ENCODE measurements around the gene CCSER1.

The CCSER1 gene

GRCh38 chr4:90580326-90580725 is 453.1 kb downstream of the CCSER1 start:
- Histone ChIP-seq H3K9me3 (ENCODE audit: control insufficient read depth, low read depth, low read length) (no peaks in the 10 kb centered on the region), H3K4me3 (ENCODE audit: low read length) (no peak overlapping the region), H3K36me3 (ENCODE audit: control insufficient read depth, low read depth, low read length) (no peaks in the 10 kb centered on the region), H3K9ac (ENCODE audit: low read length) (no peak overlapping the region), H3K27ac (ENCODE audit: low read length) (no peak overlapping the region), H3K27me3 (ENCODE audit: control insufficient read depth, insufficient read depth, low read length) (no peaks in the 10 kb centered on the region), H3K4me1 (ENCODE audit: control insufficient read depth, low read depth, low read length) (peaks cover 22% of the 10 kb centered on the region)

DNA sequence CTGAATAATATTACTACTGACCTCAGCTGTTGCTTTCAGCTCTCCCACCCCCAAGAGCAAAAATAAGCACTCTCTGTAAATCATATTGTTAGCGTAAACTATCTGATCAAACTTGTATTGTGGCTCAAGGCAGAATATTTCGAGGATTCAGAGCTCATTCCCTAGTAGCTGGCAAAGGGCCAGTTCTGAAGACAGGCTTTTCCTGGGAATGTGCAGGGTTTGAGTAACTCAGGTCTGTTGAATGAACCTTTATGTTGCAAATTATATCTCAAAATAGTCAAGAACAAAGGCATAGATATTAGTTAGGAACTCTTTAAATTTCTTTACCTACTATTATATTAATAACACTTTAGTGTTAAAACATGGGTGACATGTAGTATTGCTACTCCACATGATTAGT is 454.9 kb downstream of the CCSER1 start:
- H3K4me1 ChIP-seq (ENCODE audit: control insufficient read depth, low read depth, low read length) = peaks cover 22% of the 10 kb centered on the region
- H3K27me3 ChIP-seq (ENCODE audit: control insufficient read depth, insufficient read depth, low read length) = no peaks in the 10 kb centered on the region
- no peaks in the 10 kb centered on the region for H3K9me3 ChIP-seq (ENCODE audit: control insufficient read depth, low read depth, low read length)
- no peak overlapping the region for H3K27ac ChIP-seq (ENCODE audit: low read length)
- H3K4me3 ChIP-seq (ENCODE audit: low read length) = no peak overlapping the region
- no peaks in the 10 kb centered on the region for H3K36me3 ChIP-seq (ENCODE audit: control insufficient read depth, low read depth, low read length)
- H3K9ac ChIP-seq (ENCODE audit: low read length) = no peak overlapping the region

DNA sequence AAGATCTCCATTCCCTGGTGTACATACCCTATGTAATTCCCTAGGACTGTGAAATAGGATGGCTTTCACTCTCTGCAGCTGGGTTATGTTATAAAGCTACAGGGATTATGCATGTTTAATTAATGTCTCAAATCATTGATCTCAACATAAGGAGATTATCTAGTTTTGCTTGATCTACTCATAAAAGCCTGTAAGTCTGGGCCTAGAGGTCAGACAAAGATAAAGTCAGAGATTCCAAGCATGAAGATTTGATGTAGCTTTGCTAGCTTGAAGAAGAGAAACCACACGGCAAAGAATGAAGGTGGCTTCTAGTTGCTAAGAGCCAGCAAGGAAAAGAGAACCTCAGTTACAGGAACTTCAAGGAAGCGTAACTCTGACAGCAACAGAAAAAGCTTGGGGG is 456.9 kb downstream of the CCSER1 start:
- Histone ChIP-seq H3K27ac (ENCODE audit: low read length) (no peak overlapping the region), H3K4me3 (ENCODE audit: low read length) (no peak overlapping the region), H3K9me3 (ENCODE audit: control insufficient read depth, low read depth, low read length) (no peaks in the 10 kb centered on the region), H3K9ac (ENCODE audit: low read length) (no peak overlapping the region), H3K27me3 (ENCODE audit: control insufficient read depth, insufficient read depth, low read length) (no peaks in the 10 kb centered on the region), H3K36me3 (ENCODE audit: control insufficient read depth, low read depth, low read length) (no peaks in the 10 kb centered on the region), H3K4me1 (ENCODE audit: control insufficient read depth, low read depth, low read length) (peaks cover 22% of the 10 kb centered on the region)

GRCh38 chr4:90585961-90586360 is 458.8 kb downstream of the CCSER1 start:
- H3K9ac ChIP-seq (ENCODE audit: low read length) = no peak overlapping the region
- no peaks in the 10 kb centered on the region for H3K27me3 ChIP-seq (ENCODE audit: control insufficient read depth, insufficient read depth, low read length)
- no peaks in the 10 kb centered on the region for H3K36me3 ChIP-seq (ENCODE audit: control insufficient read depth, low read depth, low read length)
- H3K4me3 ChIP-seq (ENCODE audit: low read length) = no peak overlapping the region
- no peak overlapping the region for H3K27ac ChIP-seq (ENCODE audit: low read length)
- peaks cover 11% of the 10 kb centered on the region for H3K4me1 ChIP-seq (ENCODE audit: control insufficient read depth, low read depth, low read length)
- H3K9me3 ChIP-seq (ENCODE audit: control insufficient read depth, low read depth, low read length) = no peaks in the 10 kb centered on the region

- H3K9me3 ChIP-seq (ENCODE audit: control insufficient read depth, low read depth, low read length) = no peaks in the 10 kb centered on the region
These were observed 459.6 kb downstream of the CCSER1 start for GRCh38 chr4:90586799-90587198.

GRCh38 chr4:90597927-90598326 is 470.7 kb downstream of the CCSER1 start:
- no peaks in the 10 kb centered on the region for H3K36me3 ChIP-seq (ENCODE audit: control insufficient read depth, low read depth, low read length)

More at GRCh38 chr4:90586799-90587198, 459.6 kb downstream of the CCSER1 start:
- H3K36me3 ChIP-seq (ENCODE audit: control insufficient read depth, low read depth, low read length) = no peaks in the 10 kb centered on the region
- H3K27me3 ChIP-seq (ENCODE audit: control insufficient read depth, insufficient read depth, low read length) = no peaks in the 10 kb centered on the region
- H3K9ac ChIP-seq (ENCODE audit: low read length) = no peak overlapping the region
- H3K4me3 ChIP-seq (ENCODE audit: low read length) = no peak overlapping the region
- peaks cover 7% of the 10 kb centered on the region for H3K4me1 ChIP-seq (ENCODE audit: control insufficient read depth, low read depth, low read length)
- H3K27ac ChIP-seq (ENCODE audit: low read length) = no peak overlapping the region

GRCh38 chr4:90598741-90599140 is 471.5 kb downstream of the CCSER1 start:
- H3K4me3 ChIP-seq (ENCODE audit: low read length) = no peak overlapping the region
- no peak overlapping the region for H3K27ac ChIP-seq (ENCODE audit: low read length)
- H3K36me3 ChIP-seq (ENCODE audit: control insufficient read depth, low read depth, low read length) = no peaks in the 10 kb centered on the region
- H3K27me3 ChIP-seq (ENCODE audit: control insufficient read depth, insufficient read depth, low read length) = no peaks in the 10 kb centered on the region
- H3K9ac ChIP-seq (ENCODE audit: low read length) = no peak overlapping the region
- no peaks in the 10 kb centered on the region for H3K4me1 ChIP-seq (ENCODE audit: control insufficient read depth, low read depth, low read length)
- H3K9me3 ChIP-seq (ENCODE audit: control insufficient read depth, low read depth, low read length) = no peaks in the 10 kb centered on the region

More at GRCh38 chr4:90597927-90598326, 470.7 kb downstream of the CCSER1 start:
- Histone ChIP-seq H3K4me1 (ENCODE audit: control insufficient read depth, low read depth, low read length) (no peaks in the 10 kb centered on the region), H3K9me3 (ENCODE audit: control insufficient read depth, low read depth, low read length) (no peaks in the 10 kb centered on the region), H3K27me3 (ENCODE audit: control insufficient read depth, insufficient read depth, low read length) (no peaks in the 10 kb centered on the region), H3K4me3 (ENCODE audit: low read length) (no peak overlapping the region), H3K9ac (ENCODE audit: low read length) (no peak overlapping the region), H3K27ac (ENCODE audit: low read length) (no peak overlapping the region)

DNA sequence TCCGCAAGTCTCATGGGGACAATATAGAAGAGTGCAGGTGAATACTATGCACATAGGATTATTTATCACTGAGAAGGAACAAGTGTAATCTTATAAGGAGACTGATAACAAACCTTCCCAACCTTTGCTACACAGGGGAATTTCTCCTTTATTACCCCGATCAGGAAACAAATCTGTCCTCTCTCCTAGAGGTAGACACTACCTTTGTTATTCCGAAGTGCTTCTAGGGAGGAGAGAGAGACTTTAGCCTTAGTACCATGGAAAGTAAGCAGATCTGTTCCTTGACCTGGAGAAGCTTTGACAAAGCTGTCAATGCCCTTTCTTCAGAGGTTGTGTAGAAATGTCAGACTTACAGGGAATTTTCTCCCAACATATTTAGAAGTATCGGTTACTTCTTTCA is 475.5 kb downstream of the CCSER1 start:
- H3K36me3 ChIP-seq (ENCODE audit: control insufficient read depth, low read depth, low read length) = no peaks in the 10 kb centered on the region
- no peak overlapping the region for H3K27ac ChIP-seq (ENCODE audit: low read length)
- H3K4me3 ChIP-seq (ENCODE audit: low read length) = no peak overlapping the region
- no peaks in the 10 kb centered on the region for H3K9me3 ChIP-seq (ENCODE audit: control insufficient read depth, low read depth, low read length)
- no peak overlapping the region for H3K9ac ChIP-seq (ENCODE audit: low read length)
- H3K4me1 ChIP-seq (ENCODE audit: control insufficient read depth, low read depth, low read length) = no peaks in the 10 kb centered on the region
- H3K27me3 ChIP-seq (ENCODE audit: control insufficient read depth, insufficient read depth, low read length) = no peaks in the 10 kb centered on the region

DNA sequence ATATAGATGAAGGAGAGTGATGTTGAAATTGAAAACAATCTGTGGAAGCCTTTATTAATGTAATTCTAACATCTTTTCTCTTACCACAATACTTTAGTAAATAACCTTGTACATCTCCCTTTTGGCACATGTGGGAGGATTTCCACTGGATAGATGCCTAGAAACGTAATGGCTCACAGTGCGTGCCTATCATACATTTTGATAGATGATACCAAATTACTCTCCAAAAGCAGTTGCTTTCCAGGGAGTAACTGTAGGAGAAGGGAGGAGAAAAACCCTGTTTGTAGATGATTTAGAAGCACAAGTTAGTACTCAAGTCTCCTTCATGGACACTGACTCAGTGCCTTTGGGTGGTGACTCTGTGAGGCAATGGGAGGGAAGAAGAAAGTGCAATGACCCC is 476.3 kb downstream of the CCSER1 start:
- Histone ChIP-seq H3K4me3 (ENCODE audit: low read length) (no peak overlapping the region), H3K9ac (ENCODE audit: low read length) (no peak overlapping the region), H3K9me3 (ENCODE audit: control insufficient read depth, low read depth, low read length) (no peaks in the 10 kb centered on the region)

GRCh38 chr4:90606781-90607180 is 479.6 kb downstream of the CCSER1 start:
- no peaks in the 10 kb centered on the region for H3K9me3 ChIP-seq (ENCODE audit: control insufficient read depth, low read depth, low read length)
- no peak overlapping the region for H3K4me3 ChIP-seq (ENCODE audit: low read length)
- H3K36me3 ChIP-seq (ENCODE audit: control insufficient read depth, low read depth, low read length) = no peaks in the 10 kb centered on the region
- no peaks in the 10 kb centered on the region for H3K4me1 ChIP-seq (ENCODE audit: control insufficient read depth, low read depth, low read length)
- no peak overlapping the region for H3K27ac ChIP-seq (ENCODE audit: low read length)
- no peaks in the 10 kb centered on the region for H3K27me3 ChIP-seq (ENCODE audit: control insufficient read depth, insufficient read depth, low read length)
- H3K9ac ChIP-seq (ENCODE audit: low read length) = no peak overlapping the region

More for the DNA sequence above, 476.3 kb downstream of the CCSER1 start:
- H3K27ac ChIP-seq (ENCODE audit: low read length) = no peak overlapping the region
- no peaks in the 10 kb centered on the region for H3K36me3 ChIP-seq (ENCODE audit: control insufficient read depth, low read depth, low read length)
- H3K4me1 ChIP-seq (ENCODE audit: control insufficient read depth, low read depth, low read length) = no peaks in the 10 kb centered on the region
- H3K27me3 ChIP-seq (ENCODE audit: control insufficient read depth, insufficient read depth, low read length) = no peaks in the 10 kb centered on the region

DNA sequence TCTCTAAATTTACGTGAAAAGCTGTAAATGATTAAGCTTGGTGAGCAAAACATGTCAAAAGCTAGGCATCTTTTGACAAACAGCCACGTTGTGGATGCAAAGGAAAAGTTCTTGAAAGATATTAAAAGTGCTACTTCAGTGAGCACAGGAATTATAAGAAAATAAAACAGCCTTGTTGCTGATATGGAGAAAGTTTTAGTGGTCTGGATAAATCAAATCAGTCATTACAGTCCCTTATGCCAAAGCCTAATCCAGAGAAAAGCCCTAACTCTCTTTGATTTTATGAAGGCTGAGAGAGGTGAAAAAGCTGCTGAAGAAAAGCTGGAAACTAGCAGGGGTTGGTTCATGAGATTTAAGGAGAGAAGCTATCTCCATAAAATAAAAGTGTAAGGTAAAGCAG is 487.2 kb downstream of the CCSER1 start:
- Histone ChIP-seq H3K9ac (ENCODE audit: low read length) (no peak overlapping the region), H3K27ac (ENCODE audit: low read length) (no peak overlapping the region), H3K4me1 (ENCODE audit: control insufficient read depth, low read depth, low read length) (no peaks in the 10 kb centered on the region), H3K27me3 (ENCODE audit: control insufficient read depth, insufficient read depth, low read length) (no peaks in the 10 kb centered on the region), H3K4me3 (ENCODE audit: low read length) (no peak overlapping the region), H3K36me3 (ENCODE audit: control insufficient read depth, low read depth, low read length) (no peaks in the 10 kb centered on the region), H3K9me3 (ENCODE audit: control insufficient read depth, low read depth, low read length) (no peaks in the 10 kb centered on the region)

- Histone ChIP-seq H3K9me3 (ENCODE audit: control insufficient read depth, low read depth, low read length) (no peaks in the 10 kb centered on the region), H3K4me3 (ENCODE audit: low read length) (no peak overlapping the region), H3K36me3 (ENCODE audit: control insufficient read depth, low read depth, low read length) (no peaks in the 10 kb centered on the region), H3K27me3 (ENCODE audit: control insufficient read depth, insufficient read depth, low read length) (no peaks in the 10 kb centered on the region), H3K27ac (ENCODE audit: low read length) (no peak overlapping the region), H3K9ac (ENCODE audit: low read length) (no peak overlapping the region), H3K4me1 (ENCODE audit: control insufficient read depth, low read depth, low read length) (no peaks in the 10 kb centered on the region)
These were observed 493.9 kb downstream of the CCSER1 start for GRCh38 chr4:90621080-90621479.
